DMS 273 treated with DMSO at 0.1 percent for 48 hours (cell line): Measurements from ENCODE around the gene DLG2.

Source experiments
- DNase-seq: peaks from one replicate; lab custom pipeline; 2025; lab: John Stamatoyannopoulos, UW

The DLG2 gene

GRCh38 chr11:83715927-83716535 lies 1911.1 kb downstream of the DLG2 start:
- no peak for DNase-seq

DNA sequence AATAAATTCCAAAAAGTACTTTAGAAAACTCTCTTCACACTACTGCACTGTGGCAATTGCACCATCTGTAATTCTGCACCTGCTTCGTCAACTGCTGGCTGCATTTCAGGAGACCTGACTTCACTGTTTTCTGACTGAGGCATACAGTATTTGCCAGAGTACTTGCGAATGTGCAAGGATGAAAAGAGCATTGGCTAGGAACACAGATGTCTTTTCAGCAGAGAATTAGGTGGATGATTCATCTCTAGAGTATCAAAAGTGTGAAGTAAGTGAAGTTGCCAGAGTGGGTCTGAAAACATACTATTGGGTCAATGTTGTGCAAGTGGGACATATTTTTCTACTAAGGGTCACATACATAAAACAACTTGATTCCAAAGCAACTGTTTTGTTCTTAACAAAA lies 1913.4 kb downstream of the DLG2 start:
- no peak for DNase-seq

GRCh38 chr11:83711106-83711527 lies 1916.0 kb downstream of the DLG2 start:
- no peak for DNase-seq

DNA sequence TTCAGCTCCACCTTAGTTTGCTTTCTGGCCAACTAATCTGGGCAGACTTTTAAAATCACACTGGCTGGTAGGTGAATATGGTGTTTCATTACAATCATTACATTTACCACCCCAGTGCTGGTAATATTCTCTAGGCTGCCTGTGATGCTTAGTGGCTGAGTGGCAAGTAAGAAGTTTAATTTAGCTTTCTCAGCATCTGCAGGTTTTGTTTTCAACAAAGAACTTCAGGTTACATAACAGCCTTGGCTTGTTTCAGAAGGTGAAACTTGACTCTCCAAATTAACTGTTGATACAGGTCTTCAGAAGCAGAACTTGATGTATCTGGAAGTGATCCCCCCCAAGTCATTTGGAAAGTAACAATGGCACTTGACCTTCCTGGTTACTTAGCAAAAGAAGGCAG lies 1917.7 kb downstream of the DLG2 start:
- DNase-seq: no peak

DNA sequence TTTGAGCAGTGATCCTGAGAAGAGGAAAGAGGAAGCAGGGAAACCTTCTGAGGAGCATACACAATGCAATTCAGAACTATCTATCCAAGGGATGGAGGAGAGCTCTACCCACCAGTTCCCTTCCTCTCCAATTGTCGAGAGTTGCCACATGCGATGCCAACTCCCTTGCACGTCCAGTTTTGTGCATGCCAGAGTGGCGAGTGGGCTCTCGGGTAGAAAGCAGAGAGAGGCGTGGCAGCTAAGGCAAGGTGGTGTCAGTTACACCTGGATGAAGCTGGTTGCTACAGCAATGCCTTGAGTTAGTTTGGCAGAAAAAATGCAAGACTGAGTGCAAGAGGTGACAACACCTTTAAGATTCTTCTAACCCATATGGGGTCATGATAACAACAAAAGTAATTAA lies 1920.6 kb downstream of the DLG2 start:
- DNase-seq: no peak

DNA sequence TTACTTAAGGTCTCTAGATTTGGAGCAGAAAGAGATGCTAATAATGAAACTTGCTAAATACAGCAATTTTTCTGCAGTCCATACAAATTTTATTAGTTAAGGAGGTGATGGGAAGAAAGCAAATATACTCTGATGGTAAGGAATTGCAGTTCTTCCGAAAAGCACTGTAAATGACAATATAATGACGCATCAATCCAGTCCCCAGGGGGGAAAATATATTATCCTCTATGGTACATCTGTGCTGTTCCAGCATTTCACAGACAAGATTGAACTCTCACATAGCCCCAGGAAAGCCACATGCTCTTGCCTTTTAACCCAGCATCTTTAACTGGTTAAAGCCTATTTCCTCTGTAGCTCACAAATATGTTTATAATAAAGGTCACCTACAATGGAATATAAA lies 1924.3 kb downstream of the DLG2 start:
- DNase-seq: no peak

- DNase-seq: no peak
Observed at GRCh38 chr11:83697518-83697917, 1929.6 kb downstream of the DLG2 start.

GRCh38 chr11:83695046-83695445 lies 1932.1 kb downstream of the DLG2 start:
- no peak for DNase-seq

DNA sequence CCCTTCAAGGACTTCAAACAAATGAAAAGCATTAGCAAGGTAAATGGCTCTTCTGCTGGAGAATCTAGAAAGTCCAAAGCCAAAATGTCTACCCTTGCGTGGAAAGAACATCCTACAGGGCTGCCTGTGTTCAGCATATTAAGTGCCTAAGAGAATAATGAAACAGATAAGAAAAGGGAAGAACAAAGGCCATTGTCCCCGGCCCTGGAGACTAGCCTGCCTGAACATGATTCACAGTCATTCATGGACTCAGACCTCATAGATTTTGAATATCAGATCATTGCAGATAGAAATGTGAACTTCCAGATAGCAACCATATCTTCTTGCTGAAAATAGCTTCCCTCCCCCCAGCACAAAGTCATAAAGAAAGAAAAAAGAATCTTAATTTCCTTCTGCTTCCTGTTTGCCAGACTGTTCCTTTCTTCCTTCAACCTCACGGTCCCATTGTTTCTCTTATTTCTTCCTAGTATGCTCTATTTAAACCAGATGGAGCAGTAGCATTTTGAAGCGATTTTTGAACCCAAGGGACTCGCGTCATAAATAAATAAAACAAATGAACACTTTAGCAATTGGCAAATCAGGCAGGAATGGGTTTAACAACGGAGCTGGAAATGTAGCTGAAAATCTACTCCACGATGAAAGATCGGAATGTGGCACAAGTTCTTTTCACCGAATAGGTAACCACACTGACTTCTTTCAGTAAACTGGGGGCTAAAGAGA lies 1932.8 kb downstream of the DLG2 start:
- no peak for DNase-seq

DNA sequence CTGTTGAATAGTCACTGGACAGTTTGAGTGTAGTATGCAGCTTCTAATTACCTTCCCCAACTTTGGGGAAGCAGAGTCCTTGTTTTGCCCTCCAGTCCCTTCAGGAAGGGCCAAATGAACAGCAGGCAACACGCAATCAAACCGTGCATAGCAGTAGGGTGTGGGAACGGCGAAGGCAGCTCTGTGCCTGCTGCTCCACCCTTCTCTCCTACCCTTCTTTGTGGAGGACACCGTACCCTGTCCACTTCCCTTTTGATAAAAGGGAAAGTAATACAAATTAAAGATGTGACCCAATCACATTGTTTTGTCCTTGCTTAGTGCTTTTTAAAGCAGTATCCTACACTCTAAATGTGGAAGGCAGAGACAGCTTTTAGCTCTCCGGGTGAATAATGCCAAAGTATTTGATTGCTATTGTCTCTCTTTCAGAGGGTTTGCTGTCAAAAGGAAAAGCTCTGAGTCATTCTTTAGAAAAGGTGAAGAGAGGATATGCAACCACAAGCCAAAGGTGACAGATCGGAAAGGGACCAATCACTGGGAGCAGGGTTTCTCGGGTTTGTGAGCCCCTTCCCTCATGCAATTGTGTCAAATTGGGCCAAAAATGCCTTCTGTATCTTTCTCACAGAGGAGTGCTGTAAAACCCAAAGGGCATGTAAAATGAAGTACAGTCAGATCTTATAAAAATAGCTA lies 1933.7 kb downstream of the DLG2 start:
- no peak for DNase-seq

- no peak for DNase-seq
Observed at GRCh38 chr11:83692675-83693074, 1934.5 kb downstream of the DLG2 start.

- DNase-seq: no peak
Observed at GRCh38 chr11:83691451-83691950, 1935.6 kb downstream of the DLG2 start.

DNA sequence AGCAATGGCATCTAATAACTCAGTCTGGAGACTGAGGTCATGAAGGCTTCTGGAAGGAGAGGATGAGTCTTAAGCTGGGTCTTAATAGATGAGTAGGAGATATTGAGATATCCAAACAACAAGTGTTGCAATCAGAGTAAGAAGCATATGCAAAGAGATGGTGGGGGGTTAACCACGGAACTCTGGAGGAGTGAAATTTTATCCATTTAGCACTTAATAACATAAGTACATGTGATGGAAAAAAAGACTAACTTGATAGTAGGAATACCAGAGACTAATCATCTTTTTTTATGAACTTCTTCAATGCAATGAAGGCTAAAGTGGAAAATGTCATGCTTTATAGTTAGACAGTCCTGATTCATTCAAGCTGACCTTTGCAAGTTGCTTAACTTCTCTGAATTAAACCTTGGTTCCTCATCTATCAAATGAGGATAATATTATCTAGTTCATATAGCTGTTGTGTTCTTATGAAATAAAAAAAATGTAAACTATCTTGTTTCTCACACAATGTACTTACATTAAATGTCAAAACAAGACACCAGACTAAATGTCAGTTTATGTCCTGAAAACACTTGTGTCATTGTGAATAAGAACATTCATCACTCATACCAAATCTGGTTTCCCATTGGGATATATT lies 1937.9 kb downstream of the DLG2 start:
- no peak for DNase-seq

- no peak for DNase-seq
Observed at GRCh38 chr11:83687787-83688186, 1939.4 kb downstream of the DLG2 start.

DNA sequence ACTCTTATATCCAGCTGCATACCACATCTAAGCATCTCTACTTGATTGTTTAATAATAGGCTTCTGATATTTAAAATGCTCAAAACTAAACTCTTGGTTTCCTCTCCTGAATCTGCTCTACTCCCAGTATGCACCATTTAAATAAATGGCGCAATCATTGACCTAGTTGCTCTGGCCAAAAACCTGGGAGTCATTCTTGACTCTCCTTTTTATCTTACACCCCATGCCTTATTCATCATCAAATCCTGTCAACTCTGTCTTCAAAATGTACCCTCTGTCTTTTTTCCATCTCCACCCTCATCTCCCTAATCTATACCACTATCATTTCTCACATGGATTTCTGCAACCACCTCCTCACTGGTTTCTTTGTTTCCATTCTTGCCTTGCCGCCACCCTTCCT lies 1941.4 kb downstream of the DLG2 start:
- DNase-seq: no peak

DNA sequence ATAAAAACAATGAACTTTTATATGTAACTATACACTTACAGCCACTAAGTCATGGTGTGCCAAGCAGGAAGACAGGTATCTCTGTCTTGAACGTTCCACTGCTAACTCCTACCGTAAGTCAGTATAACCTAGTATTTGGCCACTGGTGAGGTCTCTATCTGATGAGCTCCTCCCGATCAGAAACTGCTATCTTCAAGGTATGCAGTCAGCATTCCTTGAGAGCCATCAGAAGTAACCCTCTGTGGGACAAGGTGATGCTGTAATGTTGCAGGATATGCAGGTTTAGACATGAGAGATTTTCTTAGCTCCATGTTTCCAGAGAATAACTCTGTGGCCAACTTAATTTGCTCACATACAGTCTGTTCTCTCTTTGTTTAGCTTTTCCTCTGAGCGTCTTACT lies 1943.1 kb downstream of the DLG2 start:
- no peak for DNase-seq

DNA sequence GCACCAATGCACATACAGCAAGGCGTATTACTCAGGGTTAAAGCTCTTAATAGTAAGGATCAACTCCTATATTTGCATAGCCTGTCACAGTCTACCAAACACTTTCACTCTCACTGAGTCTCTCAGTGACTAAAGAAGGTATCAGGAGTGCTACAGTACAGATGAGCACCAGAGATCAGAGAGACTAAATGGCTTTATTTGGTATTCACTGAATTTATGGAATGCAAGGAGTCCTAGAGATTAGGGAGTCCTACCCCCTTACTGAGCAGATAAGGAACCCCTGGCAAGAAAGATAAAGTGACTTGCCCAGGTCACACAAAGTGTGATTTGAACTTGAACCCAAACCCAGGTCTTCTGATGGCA lies 1944.6 kb downstream of the DLG2 start:
- DNase-seq: no peak

- no peak for DNase-seq
Observed at GRCh38 chr11:83681906-83682610, 1945.1 kb downstream of the DLG2 start.

- no peak for DNase-seq
Observed at GRCh38 chr11:83681031-83681781, 1945.9 kb downstream of the DLG2 start.

DNA sequence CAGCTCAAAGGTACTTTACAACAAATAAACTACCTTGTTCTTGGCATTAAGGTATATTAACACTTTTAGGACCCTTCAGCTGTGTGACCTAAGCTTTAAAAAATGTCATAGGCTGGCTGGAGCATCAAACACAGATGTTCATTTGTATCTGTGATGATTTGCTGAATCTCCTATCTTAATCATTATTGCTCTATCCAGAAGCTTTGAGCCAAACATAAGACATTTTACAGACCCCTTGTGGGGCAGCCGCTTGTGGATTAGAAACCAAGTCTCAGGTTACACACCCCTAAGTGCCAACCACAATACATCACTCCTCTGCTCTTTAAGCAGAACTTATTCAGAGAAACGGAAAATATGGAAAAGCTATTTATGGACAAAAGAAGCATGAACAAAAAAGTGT lies 1946.8 kb downstream of the DLG2 start:
- DNase-seq: no peak

GRCh38 chr11:83678831-83679584 lies 1948.1 kb downstream of the DLG2 start:
- DNase-seq: no peak
